PFSK-1 (cell line): ENCODE measurements around the gene SNRNP200.
A peak's percentile ranks its signal among the peaks of the same experiment; 100 is the strongest.

Experiments
- FOXP2 ChIP-seq: optimal IDR thresholded peaks from 2 replicates; pipeline ENCODE3; 2011; ENCODE audit warnings: borderline replicate concordance, control low read depth, inconsistent platforms; ENCODE audit not compliant: insufficient read depth; ENCODE audit errors: extremely low read length, extremely low read depth
- POLR2AphosphoS5 ChIP-seq: IDR thresholded peaks from 2 replicates; pipeline ENCODE4 v1.6.1; 2012; ENCODE audit warnings: low read depth, mild to moderate bottlenecking, control low read depth, low read length, moderate library complexity
- REST ChIP-seq, 2 experiments: IDR thresholded peaks; 2 replicates each; pipeline versions ENCODE4 v1.6.1 to v1.8.0; 2011 to 2012; ENCODE audit warnings: low read depth in 2 of 2, low read length in 2 of 2, control low read depth in 1 of 2, inconsistent platforms in 1 of 2, mild to moderate bottlenecking in 1 of 2, moderate library complexity in 1 of 2; ENCODE audit not compliant: insufficient read depth in 1 of 2
- SIN3A ChIP-seq: IDR thresholded peaks from 2 replicates; pipeline ENCODE4 v1.6.1; 2012; ENCODE audit warnings: mild to moderate bottlenecking, low read length, moderate library complexity, borderline replicate concordance; ENCODE audit not compliant: insufficient read depth
- TAF1 ChIP-seq: IDR thresholded peaks from 2 replicates; pipeline ENCODE4 v1.6.1; 2012; ENCODE audit warnings: low read length, control low read depth, borderline replicate concordance; ENCODE audit not compliant: insufficient read depth

The SNRNP200 gene

GRCh38 chr2:96252526-96252925, 52.8 kb downstream of the SNRNP200 start:
- TF ChIP-seq SIN3A (no peak), POLR2AphosphoS5 (no peak)

- TF ChIP-seq SIN3A = no peak
- TF ChIP-seq TAF1 = no peak
- TF ChIP-seq FOXP2 = no peak
- TF ChIP-seq POLR2AphosphoS5 = no peak
- no peak for TF ChIP-seq REST (IDR thresholded peaks at IDR 0.05; ENCODE audit: insufficient read depth in 1 of 2, low read depth in 2 of 2, low read length in 2 of 2)
These were observed 53.5 kb downstream of the SNRNP200 start for GRCh38 chr2:96251721-96252292.

GRCh38 chr2:96250188-96250587, 55.2 kb downstream of the SNRNP200 start:
- TF ChIP-seq SIN3A (no peak), POLR2AphosphoS5 (no peak), FOXP2 (no peak), REST (IDR thresholded peaks at IDR 0.05; ENCODE audit: insufficient read depth in 1 of 2, low read depth in 2 of 2, low read length in 2 of 2) (no peak), TAF1 (no peak)

- no peak for TF ChIP-seq FOXP2
- peak; percentile 22; the same call in 1 of the 2 replicates for TF ChIP-seq POLR2AphosphoS5
- TF ChIP-seq REST (IDR thresholded peaks at IDR 0.05; ENCODE audit: insufficient read depth in 1 of 2, low read depth in 2 of 2, low read length in 2 of 2) = no peak
- TF ChIP-seq SIN3A = no peak
- TF ChIP-seq TAF1 = no peak
These were observed 55.7 kb downstream of the SNRNP200 start for GRCh38 chr2:96249654-96250053.

GRCh38 chr2:96248624-96249023, 56.7 kb downstream of the SNRNP200 start:
- TF ChIP-seq POLR2AphosphoS5 = 0 out of 2 replicates have a peak, but pooled peaks have one; percentile 24
- no peak for TF ChIP-seq TAF1

- no peak for TF ChIP-seq POLR2AphosphoS5
- no peak for TF ChIP-seq SIN3A
- TF ChIP-seq REST (IDR thresholded peaks at IDR 0.05; ENCODE audit: insufficient read depth in 1 of 2, low read depth in 2 of 2, low read length in 2 of 2) = no peak
- no peak for TF ChIP-seq TAF1
- TF ChIP-seq FOXP2 = no peak
These were observed 57.5 kb downstream of the SNRNP200 start for GRCh38 chr2:96247896-96248295.
